SU-DHL-6 (cell line): ENCODE measurements around the gene SLC24A3.

Experiments
- H2AFZ ChIP-seq: fragments of 200-600 bp; sonication (generic); 2 replicates; pipeline ENCODE4 v1.6.1; 2014; ENCODE audit warnings: low read depth, mild to moderate bottlenecking, moderate library complexity, mixed read lengths, antibody characterized with exemption, low read length; ENCODE audit not compliant: severe bottlenecking
- H3F3A ChIP-seq: fragments of 200-600 bp; shearing (Covaris generic); 2 replicates; pipeline ENCODE4 v1.6.0; 2016; ENCODE audit warnings: antibody characterized with exemption, mild to moderate bottlenecking; ENCODE audit not compliant: insufficient read depth
- H3K27ac ChIP-seq: fragments of 200-600 bp; sonication (generic); 2 replicates; pipeline ENCODE4 v1.5.1; 2016; ENCODE audit warnings: low read depth, mild to moderate bottlenecking, low read length, moderate library complexity, mixed read lengths
- H3K27me3 ChIP-seq: fragments of 200-600 bp; sonication (generic), shearing (Covaris generic); 2 replicates; pipeline ENCODE4 v1.6.0; 2014; ENCODE audit warnings: mild to moderate bottlenecking, low read length
- H3K36me3 ChIP-seq: fragments of 200-600 bp; sonication (generic); 2 replicates; pipeline ENCODE4 v1.6.1; 2014; ENCODE audit warnings: mild to moderate bottlenecking, low read length, mixed read lengths
- H3K4me2 ChIP-seq: fragments of 300-600, 200-600 bp; shearing (Covaris generic), sonication (generic); 2 replicates; pipeline ENCODE4 v1.6.0; 2014; ENCODE audit warnings: low read length, low read depth, mild to moderate bottlenecking; ENCODE audit not compliant: poor library complexity, severe bottlenecking
- H3K4me3 ChIP-seq: fragments of 200-600 bp; sonication (generic); 2 replicates; pipeline ENCODE4 v1.5.1; 2014; ENCODE audit warnings: antibody characterized with exemption, low read length, mild to moderate bottlenecking, mixed read lengths; ENCODE audit not compliant: insufficient read depth, poor library complexity, severe bottlenecking
- H3K79me2 ChIP-seq: fragments of 200-600 bp; sonication (generic); 2 replicates; pipeline ENCODE4 v1.6.1; 2014; ENCODE audit warnings: mild to moderate bottlenecking, low read length, moderate library complexity; ENCODE audit not compliant: insufficient read depth
- H3K9ac ChIP-seq: fragments of 200-600 bp; sonication (generic); 2 replicates; pipeline ENCODE4 v1.7.0; 2014; ENCODE audit warnings: mild to moderate bottlenecking, low read length
- H3K9me2 ChIP-seq: fragments of 200-600 bp; sonication (generic); replicated peaks from 2 replicates; pipeline ENCODE4 v1.6.1; 2014; ENCODE audit warnings: low read length; ENCODE audit not compliant: insufficient read depth
- H3K9me3 ChIP-seq: fragments of 200-600 bp; sonication (generic); 2 replicates; pipeline ENCODE4 v1.6.1; 2014; ENCODE audit warnings: low read length, mixed read lengths; ENCODE audit not compliant: insufficient read depth
- H4K20me1 ChIP-seq: fragments of 200-600 bp; sonication (generic); 2 replicates; pipeline ENCODE4 v1.6.1; 2014; ENCODE audit warnings: low read depth, mild to moderate bottlenecking, antibody characterized with exemption, low read length, moderate library complexity, mixed read lengths
- CTCF ChIP-seq: fragments of 200-600 bp; sonication (generic); IDR thresholded peaks from one replicate; pipeline ENCODE4 v1.5.1; 2017; ENCODE audit warnings: antibody characterized with exemption, mild to moderate bottlenecking, low read length, moderate library complexity; ENCODE audit not compliant: insufficient read depth, poor library complexity, severe bottlenecking
- EZH2phosphoT487 ChIP-seq: fragments of 200-600 bp; sonication (generic), shearing (Covaris generic); conservative IDR thresholded peaks from 2 replicates; pipeline ENCODE4 v1.6.1; 2018; ENCODE audit warnings: mild to moderate bottlenecking, antibody characterized with exemption, low read length, moderate library complexity, mixed read lengths

Gene SLC24A3

GRCh38 chr20:19486446-19486845 is 274.0 kb downstream of the SLC24A3 start:
- H3K36me3 ChIP-seq, result no peaks in the 10 kb centered on the region
- no peak overlapping the region for H3K27ac ChIP-seq
- H3K9me2 ChIP-seq, result no peaks in the 10 kb centered on the region; the same call in 1 of the 2 replicates
- TF ChIP-seq EZH2phosphoT487, result no peak
- TF ChIP-seq CTCF, result no peak
- H3F3A ChIP-seq, result no peaks in the 10 kb centered on the region
- no peaks in the 10 kb centered on the region for H3K27me3 ChIP-seq
- no peaks in the 10 kb centered on the region for H4K20me1 ChIP-seq
- no peak overlapping the region for H3K9ac ChIP-seq
- H2AFZ ChIP-seq, result no peak overlapping the region
- no peaks in the 10 kb centered on the region for H3K79me2 ChIP-seq
- H3K4me2 ChIP-seq, result no peak overlapping the region
- H3K9me3 ChIP-seq, result no peaks in the 10 kb centered on the region
- H3K4me3 ChIP-seq, result no peak overlapping the region

- Histone ChIP-seq H3K4me2 (no peak overlapping the region), H2AFZ (no peak overlapping the region), H3K4me3 (no peak overlapping the region), H3K79me2 (no peaks in the 10 kb centered on the region), H3K9me2 (no peaks in the 10 kb centered on the region), H3K9me3 (no peaks in the 10 kb centered on the region), H4K20me1 (no peaks in the 10 kb centered on the region), H3K9ac (no peak overlapping the region), H3F3A (no peaks in the 10 kb centered on the region), H3K27ac (no peak overlapping the region), H3K36me3 (no peaks in the 10 kb centered on the region), H3K27me3 (no peaks in the 10 kb centered on the region)
- TF ChIP-seq CTCF (no peak), EZH2phosphoT487 (no peak)
Measured at GRCh38 chr20:19487420-19487819, 275.0 kb downstream of the SLC24A3 start.

GRCh38 chr20:19491241-19491640 is 278.8 kb downstream of the SLC24A3 start:
- H3K36me3 ChIP-seq, result no peaks in the 10 kb centered on the region
- H3K27ac ChIP-seq, result no peak overlapping the region
- H3F3A ChIP-seq, result no peaks in the 10 kb centered on the region
- H3K9me2 ChIP-seq, result no peaks in the 10 kb centered on the region
- H3K4me3 ChIP-seq, result no peak overlapping the region
- H2AFZ ChIP-seq, result no peak overlapping the region
- H3K9me3 ChIP-seq, result no peaks in the 10 kb centered on the region
- no peak overlapping the region for H3K4me2 ChIP-seq
- H3K9ac ChIP-seq, result no peak overlapping the region
- no peaks in the 10 kb centered on the region for H3K79me2 ChIP-seq
- H4K20me1 ChIP-seq, result no peaks in the 10 kb centered on the region
- TF ChIP-seq CTCF, result no peak
- TF ChIP-seq EZH2phosphoT487, result no peak
- no peaks in the 10 kb centered on the region for H3K27me3 ChIP-seq

- Histone ChIP-seq H4K20me1 (no peaks in the 10 kb centered on the region), H3K36me3 (no peaks in the 10 kb centered on the region), H3K27me3 (no peaks in the 10 kb centered on the region), H3K79me2 (no peaks in the 10 kb centered on the region), H3K9me2 (no peaks in the 10 kb centered on the region), H3K9ac (no peak overlapping the region), H3K4me2 (no peak overlapping the region), H3K27ac (no peak overlapping the region), H3F3A (no peaks in the 10 kb centered on the region), H3K4me3 (no peak overlapping the region), H3K9me3 (no peaks in the 10 kb centered on the region), H2AFZ (no peak overlapping the region)
- TF ChIP-seq EZH2phosphoT487 (no peak), CTCF (no peak)
Measured at GRCh38 chr20:19492116-19492515, 279.7 kb downstream of the SLC24A3 start.
